ENCODE data around the gene CHRD.
A peak's percentile ranks its signal among the peaks of the same experiment; 100 is the strongest.
"Not testable (repeated sequence)": the region's sequence is repeated elsewhere in the genome, so short reads cannot be mapped to it uniquely, and the experiment has no call there.

The CHRD gene

GRCh38 chr3:184379358-184380184 lies at the start of gene CHRD:
Gene CHRD, plus strand, starts transcription at chr3:184380054. Its CDS starts 265 bp downstream, at chr3:184380319.
- DNase-seq = peak; percentile 52

- no peak for DNase-seq
These were observed 47.3 kb upstream of the CHRD start for GRCh38 chr3:184332370-184333090.

- DNase-seq = no peak
These were observed 46.7 kb upstream of the CHRD start for GRCh38 chr3:184333190-184333589.

- DNase-seq = no peak
These were observed 46.2 kb upstream of the CHRD start for GRCh38 chr3:184333700-184334099.

GRCh38 chr3:184334470-184335158 lies 45.2 kb upstream of the CHRD start:
- peak; percentile 57 for DNase-seq

- DNase-seq = peak; percentile 72
These were observed 44.6 kb upstream of the CHRD start for GRCh38 chr3:184335291-184335660.

GRCh38 chr3:184335661-184336546 lies 44.0 kb upstream of the CHRD start:
- peak; percentile 87 for DNase-seq

GRCh38 chr3:184336547-184337398 lies 43.1 kb upstream of the CHRD start:
- DNase-seq = peak; percentile 72

GRCh38 chr3:184337399-184337714 lies 42.5 kb upstream of the CHRD start, which contains the start of gene FAM131A:
Gene FAM131A, plus strand, starts transcription at chr3:184337600. Its CDS starts 31 bp downstream, at chr3:184337631.
- no peak for DNase-seq

- DNase-seq = no peak
These were observed 41.9 kb upstream of the CHRD start for GRCh38 chr3:184337981-184338380.

GRCh38 chr3:184338511-184338945 lies 41.3 kb upstream of the CHRD start:
- no peak for DNase-seq

- DNase-seq = no peak
These were observed 40.9 kb upstream of the CHRD start for GRCh38 chr3:184339001-184339400.

- DNase-seq = not testable (repeated sequence)
These were observed 40.3 kb upstream of the CHRD start for GRCh38 chr3:184339451-184340135.

GRCh38 chr3:184341925-184342324 lies 37.9 kb upstream of the CHRD start:
- DNase-seq = peak; percentile 96

GRCh38 chr3:184343200-184343876 lies 36.5 kb upstream of the CHRD start:
- no peak for DNase-seq

- DNase-seq = no peak
These were observed 35.1 kb upstream of the CHRD start for GRCh38 chr3:184344579-184345316.

- peak; percentile 87 for DNase-seq
These were observed 34.3 kb upstream of the CHRD start for GRCh38 chr3:184345317-184346144.

GRCh38 chr3:184346480-184347190 lies 33.2 kb upstream of the CHRD start:
- no peak for DNase-seq
